Measurements from ENCODE around the gene IMPG1.

The IMPG1 gene

GRCh38 chr6:76072562-76072961 lies at the start of gene IMPG1:
IMPG1 (minus strand) TSS chr6:76072662; CDS start chr6:76072488, 174 bp downstream.
- DNase-seq: no peak

GRCh38 chr6:76120302-76120701 lies 47.8 kb upstream of the IMPG1 start:
- no peak for DNase-seq

GRCh38 chr6:76073281-76073680 lies 819 bp upstream of the IMPG1 start:
- DNase-seq: no peak

GRCh38 chr6:76057469-76057868 lies 15.0 kb downstream of the IMPG1 start:
- DNase-seq: no peak

- DNase-seq: no peak
These were observed 20.1 kb downstream of the IMPG1 start for GRCh38 chr6:76052314-76052713.

- no peak for DNase-seq
These were observed 28.8 kb downstream of the IMPG1 start for GRCh38 chr6:76043690-76044089.

GRCh38 chr6:76035713-76036112 lies 36.7 kb downstream of the IMPG1 start:
- no peak for DNase-seq

GRCh38 chr6:76026101-76026500 lies 46.4 kb downstream of the IMPG1 start:
- no peak for DNase-seq

GRCh38 chr6:76014626-76015530 lies 57.6 kb downstream of the IMPG1 start:
- DNase-seq: no peak

- no peak for DNase-seq
These were observed 68.3 kb downstream of the IMPG1 start for GRCh38 chr6:76004202-76004601.

- DNase-seq: no peak
These were observed 68.8 kb downstream of the IMPG1 start for GRCh38 chr6:76003686-76004085.

- no peak for DNase-seq
These were observed 69.3 kb downstream of the IMPG1 start for GRCh38 chr6:76003113-76003512.

GRCh38 chr6:76000629-76001028 lies 71.8 kb downstream of the IMPG1 start:
- DNase-seq: no peak

- DNase-seq: no peak
These were observed 74.8 kb downstream of the IMPG1 start for GRCh38 chr6:75997696-75998095.

- DNase-seq: no peak
These were observed 79.0 kb downstream of the IMPG1 start for GRCh38 chr6:75993236-75994162.

GRCh38 chr6:75991941-75992340 lies 80.5 kb downstream of the IMPG1 start:
- DNase-seq: no peak

- no peak for DNase-seq
These were observed 85.5 kb downstream of the IMPG1 start for GRCh38 chr6:75986935-75987334.

GRCh38 chr6:75975904-75976303 lies 96.6 kb downstream of the IMPG1 start:
- DNase-seq: no peak

GRCh38 chr6:75970093-75970492 lies 102.4 kb downstream of the IMPG1 start:
- no peak for DNase-seq

- DNase-seq: no peak
These were observed 104.3 kb downstream of the IMPG1 start for GRCh38 chr6:75968143-75968542.

- no peak for DNase-seq
These were observed 108.9 kb downstream of the IMPG1 start for GRCh38 chr6:75963569-75963968.

GRCh38 chr6:75952128-75952527 lies 120.3 kb downstream of the IMPG1 start:
- DNase-seq: no peak

- no peak for DNase-seq
These were observed 124.5 kb downstream of the IMPG1 start for GRCh38 chr6:75947935-75948334.

All from CD4-positive, alpha-beta T cell treated with Interleukin-10 for 1 hour (primary cell).